ENCODE measurements around the gene PRKG1. TPM values are rescaled to one million over a fixed set of nuclear protein-coding genes. Genes with fewer than 3 reads are reported as not detected.
"Not testable (repeated sequence)": the region's sequence is repeated elsewhere in the genome, so short reads cannot be mapped to it uniquely, and the experiment has no call there.

PRKG1 gene
- total RNA-seq, 2 experiments from 2014 or later, result not detected

DNA sequence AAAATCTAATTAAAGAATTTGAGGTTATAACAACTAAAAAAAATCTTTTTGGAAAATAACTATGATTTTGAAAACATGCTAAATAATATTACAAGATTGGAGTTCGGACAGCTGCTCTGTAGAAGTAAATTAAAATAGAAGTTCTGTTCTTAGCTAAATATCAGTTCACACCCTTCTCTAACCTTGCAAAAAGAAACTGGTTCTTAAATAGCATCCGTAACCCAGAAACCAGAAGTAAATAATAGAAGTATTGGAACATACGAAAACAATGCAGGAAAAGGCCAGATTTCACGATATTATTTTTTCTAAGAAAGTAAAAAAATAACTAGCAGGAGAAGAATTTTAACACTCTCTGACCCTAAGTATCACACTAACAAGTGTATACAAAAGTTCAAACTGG is 164.7 kb downstream of the PRKG1 start:
- ChIA-PET CTCF (interaction anchor here (0.8 kb wide), 1 partner anchor 10 kb away, joined by 6 read pairs; no protein-coding TSS in a partner anchor), POLR2A (no interaction called here)
- no peaks in the 10 kb centered on the region for H3K27me3 Mint-ChIP-seq
- no peaks in the 10 kb centered on the region for H3K9me3 Mint-ChIP-seq
- no peak overlapping the region for H3K27ac Mint-ChIP-seq
- no peak for DNase-seq
- no peaks in the 10 kb centered on the region for H3K4me1 Mint-ChIP-seq
- no peak overlapping the region for H3K4me3 Mint-ChIP-seq
- H3K36me3 Mint-ChIP-seq (ENCODE audit: low read depth), result no peaks in the 10 kb centered on the region

DNA sequence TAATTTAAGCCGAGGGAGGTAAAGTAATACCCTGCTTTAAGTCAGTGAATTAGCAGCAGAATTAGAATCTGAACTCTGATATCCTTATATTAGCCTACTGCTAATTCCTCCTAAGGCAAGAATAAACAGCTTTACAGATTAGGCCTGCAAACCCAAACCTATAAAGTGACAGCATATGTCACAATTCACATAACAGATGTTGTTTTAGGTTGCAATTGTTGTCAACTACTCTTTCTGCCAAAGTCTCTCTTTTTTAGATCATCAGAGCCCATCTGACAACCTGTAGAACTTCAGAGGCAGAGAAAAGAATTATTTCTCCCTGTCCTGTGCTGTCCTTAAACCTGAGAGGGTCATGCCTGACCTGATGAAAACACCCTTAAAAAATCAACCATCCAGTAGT is 167.2 kb downstream of the PRKG1 start:
- ChIA-PET POLR2A (no interaction called here), CTCF (interaction anchor here (0.6 kb wide), 1 partner anchor 11 kb away, joined by 3 read pairs; no protein-coding TSS in a partner anchor)
- H3K4me1 Mint-ChIP-seq, result no peaks in the 10 kb centered on the region
- H3K27me3 Mint-ChIP-seq, result no peaks in the 10 kb centered on the region
- no peak overlapping the region for H3K27ac Mint-ChIP-seq
- DNase-seq, result no peak
- H3K4me3 Mint-ChIP-seq, result no peak overlapping the region
- H3K9me3 Mint-ChIP-seq, result no peaks in the 10 kb centered on the region
- H3K36me3 Mint-ChIP-seq (ENCODE audit: low read depth), result no peaks in the 10 kb centered on the region

DNA sequence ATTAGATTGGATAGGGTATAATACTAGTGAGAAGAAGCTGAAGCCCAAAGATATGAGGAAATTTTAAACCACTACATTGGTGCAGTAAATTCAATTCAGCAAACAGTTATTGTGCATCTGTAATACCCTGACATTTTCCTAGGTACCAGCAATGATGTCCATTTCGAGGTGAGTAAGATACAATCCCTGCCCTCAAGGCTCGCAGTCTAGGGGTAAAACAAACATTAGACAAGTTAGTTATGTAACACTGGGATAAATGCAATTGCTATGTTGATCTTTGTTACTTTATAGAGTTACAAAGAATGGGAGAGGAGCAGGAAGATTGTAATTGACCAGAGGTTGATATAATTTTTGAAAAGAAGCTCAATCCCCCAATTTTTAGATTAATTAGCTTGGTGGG is 168.1 kb downstream of the PRKG1 start:
- Mint-ChIP-seq H3K9me3 (no peaks in the 10 kb centered on the region), H3K27ac (no peak overlapping the region), H3K36me3 (ENCODE audit: low read depth) (no peaks in the 10 kb centered on the region), H3K4me3 (no peak overlapping the region), H3K4me1 (no peaks in the 10 kb centered on the region), H3K27me3 (no peaks in the 10 kb centered on the region)
- POLR2A ChIA-PET, result no interaction called here
- CTCF ChIA-PET, result interaction anchor here (1.0 kb wide), 1 partner anchor 15 kb away, joined by 3 read pairs; no protein-coding TSS in a partner anchor
- DNase-seq, result no peak

DNA sequence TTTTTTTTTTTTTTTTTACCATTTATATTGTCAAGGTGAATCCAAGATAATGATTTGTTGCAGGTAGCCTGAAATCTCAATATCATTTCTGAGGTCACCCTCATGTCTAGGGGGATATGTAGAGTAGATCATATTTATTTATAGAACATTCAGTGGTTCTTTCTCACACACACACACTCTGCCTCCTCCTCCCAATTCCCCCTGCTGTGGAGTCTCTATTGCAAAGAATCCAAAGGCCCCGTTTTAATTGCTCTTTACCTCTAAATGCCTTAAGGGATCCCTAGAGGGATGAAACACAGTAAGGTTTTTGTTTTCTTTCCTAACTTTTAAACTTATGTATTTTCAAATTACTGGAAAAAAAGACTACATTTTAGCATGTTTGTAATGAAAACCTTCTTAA is 170.0 kb downstream of the PRKG1 start:
- no peaks in the 10 kb centered on the region for H3K36me3 Mint-ChIP-seq (ENCODE audit: low read depth)
- no peaks in the 10 kb centered on the region for H3K27me3 Mint-ChIP-seq
- CTCF ChIA-PET, result no interaction called here
- no peaks in the 10 kb centered on the region for H3K9me3 Mint-ChIP-seq
- no peak overlapping the region for H3K4me3 Mint-ChIP-seq
- DNase-seq, result no peak
- no peak overlapping the region for H3K27ac Mint-ChIP-seq
- POLR2A ChIA-PET, result no interaction called here
- no peaks in the 10 kb centered on the region for H3K4me1 Mint-ChIP-seq

DNA sequence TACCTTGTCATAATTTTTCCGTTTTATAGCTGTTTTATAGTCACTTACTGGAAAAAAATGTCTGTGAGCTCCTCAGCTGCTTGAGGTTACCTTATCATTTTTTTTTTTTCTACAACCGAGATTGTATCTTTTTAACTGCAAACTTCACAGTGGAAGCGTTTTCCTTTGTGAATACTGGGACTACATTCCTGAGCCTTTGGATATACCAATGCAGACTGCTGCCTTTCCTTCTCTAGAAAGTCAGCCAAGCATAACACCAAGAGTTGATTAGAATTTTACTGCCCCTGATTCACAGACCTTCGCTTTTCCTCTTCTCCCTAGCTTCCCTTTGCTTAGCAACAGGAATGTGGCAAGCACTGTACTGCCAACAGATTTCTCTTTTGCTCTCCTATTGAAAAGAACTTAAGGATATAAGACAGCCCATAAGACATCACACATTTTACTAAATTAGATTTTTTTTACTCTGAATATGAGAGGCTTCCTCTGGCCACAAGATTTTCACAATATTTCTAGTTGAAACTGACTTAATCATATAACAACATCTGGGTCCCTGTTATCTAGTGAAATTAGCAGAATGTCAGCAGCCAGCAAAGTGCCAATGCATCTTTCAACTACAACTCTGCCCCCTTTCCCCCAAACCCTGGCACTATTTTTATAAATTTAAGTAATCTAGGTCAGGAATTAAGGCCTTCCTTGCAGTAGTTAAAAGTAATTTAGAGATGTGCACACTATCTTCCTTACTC is 170.6 kb downstream of the PRKG1 start:
- Mint-ChIP-seq H3K9me3 (no peaks in the 10 kb centered on the region), H3K27me3 (no peaks in the 10 kb centered on the region), H3K4me1 (no peaks in the 10 kb centered on the region), H3K27ac (no peak overlapping the region), H3K4me3 (no peak overlapping the region), H3K36me3 (ENCODE audit: low read depth) (no peaks in the 10 kb centered on the region)
- DNase-seq, result no peak
- ChIA-PET CTCF (no interaction called here), POLR2A (no interaction called here)

DNA sequence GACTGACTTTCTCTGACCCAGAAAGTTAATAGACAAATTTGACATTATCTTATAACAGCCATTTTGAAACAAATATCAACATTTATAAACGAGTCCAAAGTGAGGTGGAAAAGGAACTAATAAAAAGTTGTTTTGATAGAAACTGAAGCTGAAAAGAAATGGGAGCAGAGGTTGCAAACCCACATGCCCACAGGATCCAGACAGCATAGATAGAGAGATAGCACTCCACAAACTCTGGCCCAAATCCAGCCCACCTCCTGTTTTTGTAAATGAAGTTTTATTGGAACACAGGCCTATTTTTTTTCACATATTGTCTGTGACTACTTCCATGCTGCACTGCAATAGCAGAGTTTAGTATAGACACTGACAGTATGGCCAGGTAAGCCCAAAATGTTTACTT is 171.9 kb downstream of the PRKG1 start:
- Mint-ChIP-seq H3K36me3 (ENCODE audit: low read depth) (no peaks in the 10 kb centered on the region), H3K27ac (no peak overlapping the region), H3K9me3 (no peaks in the 10 kb centered on the region), H3K4me3 (no peak overlapping the region), H3K27me3 (no peaks in the 10 kb centered on the region), H3K4me1 (no peaks in the 10 kb centered on the region)
- ChIA-PET POLR2A (no interaction called here), CTCF (no interaction called here)
- DNase-seq, result no peak

DNA sequence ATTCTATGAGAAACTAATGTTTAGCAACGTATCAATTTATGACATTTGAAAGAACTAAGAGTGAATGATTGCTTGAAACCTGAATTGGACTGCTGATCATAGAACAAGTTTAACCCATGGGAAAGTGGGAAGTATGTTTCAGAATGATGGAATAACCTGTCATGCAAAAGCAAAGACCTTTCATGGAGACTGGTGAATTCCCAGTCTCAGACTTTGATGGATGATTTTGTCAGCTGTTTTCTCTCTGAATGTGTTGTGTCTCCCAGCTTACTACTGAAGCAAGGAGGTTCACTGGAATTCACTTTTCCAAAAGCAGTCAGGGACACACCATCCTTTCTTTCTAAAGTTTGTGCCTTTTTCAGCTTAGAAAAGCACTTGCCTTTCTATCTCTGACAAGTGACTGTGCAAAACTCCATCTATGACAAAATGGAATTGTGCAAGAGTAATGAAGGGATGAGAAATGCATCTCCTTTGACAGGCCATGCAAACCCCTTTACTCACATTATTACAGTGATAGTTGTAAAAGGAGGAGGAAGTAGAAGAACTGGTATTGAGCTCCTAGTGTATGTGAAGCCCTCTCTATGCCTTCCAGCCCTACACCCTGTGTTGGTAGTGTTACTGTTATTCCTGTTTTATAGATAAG is 176.1 kb downstream of the PRKG1 start:
- POLR2A ChIA-PET, result no interaction called here
- no peaks in the 10 kb centered on the region for H3K27me3 Mint-ChIP-seq
- no peak for DNase-seq
- CTCF ChIA-PET, result no interaction called here
- no peaks in the 10 kb centered on the region for H3K36me3 Mint-ChIP-seq (ENCODE audit: low read depth)
- no peaks in the 10 kb centered on the region for H3K4me1 Mint-ChIP-seq
- H3K27ac Mint-ChIP-seq, result no peak overlapping the region
- H3K9me3 Mint-ChIP-seq, result no peaks in the 10 kb centered on the region
- H3K4me3 Mint-ChIP-seq, result no peak overlapping the region

DNA sequence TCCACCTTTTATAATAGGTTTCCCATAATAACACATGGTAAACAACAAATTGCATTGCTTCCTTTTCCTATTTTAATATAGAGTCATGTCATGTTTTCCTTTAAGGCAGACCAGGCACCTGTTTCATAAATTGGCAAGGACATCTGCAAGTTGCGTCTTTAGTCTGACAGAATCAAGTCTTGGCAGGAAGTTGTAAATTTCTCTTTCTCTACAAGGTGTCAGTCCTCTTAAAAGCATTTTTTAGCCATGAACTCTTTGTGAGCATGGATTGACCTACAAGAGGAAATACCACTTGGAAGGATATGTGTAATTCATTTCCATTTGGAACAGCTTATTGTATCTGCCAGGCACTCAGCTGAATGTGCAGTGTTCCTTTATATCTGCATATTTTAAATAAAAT is 176.8 kb downstream of the PRKG1 start:
- H3K4me1 Mint-ChIP-seq, result no peaks in the 10 kb centered on the region
- ChIA-PET CTCF (no interaction called here), POLR2A (no interaction called here)
- H3K9me3 Mint-ChIP-seq, result no peaks in the 10 kb centered on the region
- DNase-seq, result no peak
- no peak overlapping the region for H3K27ac Mint-ChIP-seq
- H3K27me3 Mint-ChIP-seq, result no peaks in the 10 kb centered on the region
- no peak overlapping the region for H3K4me3 Mint-ChIP-seq
- H3K36me3 Mint-ChIP-seq (ENCODE audit: low read depth), result no peaks in the 10 kb centered on the region

DNA sequence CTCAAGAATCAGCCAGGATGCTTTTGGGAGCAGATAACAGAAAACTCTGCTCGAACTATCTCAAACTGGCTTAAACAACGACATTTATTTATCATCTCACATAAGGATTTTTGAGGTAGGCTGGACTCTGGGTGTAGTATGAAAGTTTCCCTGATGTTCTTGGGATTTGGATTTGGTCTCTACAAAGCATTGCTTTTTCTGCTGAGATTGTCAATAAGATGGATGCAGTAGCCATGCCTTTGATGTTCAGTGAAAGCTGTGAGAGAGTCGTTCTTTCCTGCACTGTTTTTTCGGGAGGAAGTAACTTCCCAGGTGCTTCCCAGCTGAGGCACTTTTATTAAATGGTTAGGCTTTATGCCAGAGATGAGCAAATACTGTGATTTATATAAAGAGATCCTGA is 181.1 kb downstream of the PRKG1 start:
- Mint-ChIP-seq H3K4me3 (no peak overlapping the region), H3K4me1 (no peaks in the 10 kb centered on the region), H3K36me3 (ENCODE audit: low read depth) (no peaks in the 10 kb centered on the region), H3K27me3 (no peaks in the 10 kb centered on the region), H3K9me3 (no peaks in the 10 kb centered on the region), H3K27ac (no peak overlapping the region)
- no peak for DNase-seq
- ChIA-PET CTCF (no interaction called here), POLR2A (no interaction called here)

DNA sequence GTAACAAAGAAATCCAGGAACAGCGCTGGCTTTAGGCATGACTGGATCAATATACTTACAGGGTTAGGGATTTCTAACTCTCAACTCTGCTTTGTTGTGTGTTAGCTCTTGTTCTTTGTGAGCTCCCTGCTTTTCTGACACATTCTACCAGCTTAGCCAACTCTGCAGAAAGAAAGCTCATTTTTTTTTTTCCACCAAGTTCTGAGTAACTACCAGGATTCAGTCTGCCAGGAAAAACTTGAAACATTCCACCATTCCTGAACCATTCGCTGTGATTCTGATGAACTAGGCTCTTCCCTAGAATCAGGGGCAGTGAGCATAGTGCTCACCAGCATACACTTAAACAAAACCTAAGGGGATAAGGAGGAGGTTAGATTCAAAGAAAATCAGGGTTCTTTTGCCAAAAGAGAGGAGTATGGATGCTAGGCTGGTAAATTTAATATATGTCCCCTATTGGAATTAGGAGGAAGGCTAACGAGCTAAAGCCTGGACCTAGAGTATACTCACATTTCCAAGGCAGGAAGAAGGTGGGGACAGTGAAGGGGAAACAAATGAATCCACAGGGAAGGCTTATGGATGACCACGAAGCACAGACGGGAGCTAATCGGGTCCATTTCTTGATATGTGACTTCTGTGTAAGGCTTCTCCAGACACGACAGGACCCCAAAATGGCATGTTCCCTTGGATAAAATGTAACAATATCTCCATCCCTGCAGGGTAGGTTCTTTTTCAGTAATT is 183.4 kb downstream of the PRKG1 start:
- CTCF ChIA-PET, result interaction anchor here (1.2 kb wide), 1 partner anchor 15 kb away, joined by 3 read pairs; no protein-coding TSS in a partner anchor
- Mint-ChIP-seq H3K27me3 (no peaks in the 10 kb centered on the region), H3K9me3 (no peaks in the 10 kb centered on the region), H3K36me3 (ENCODE audit: low read depth) (no peaks in the 10 kb centered on the region), H3K4me1 (no peaks in the 10 kb centered on the region), H3K4me3 (no peak overlapping the region), H3K27ac (no peak overlapping the region)
- no peak for DNase-seq
- POLR2A ChIA-PET, result no interaction called here

DNA sequence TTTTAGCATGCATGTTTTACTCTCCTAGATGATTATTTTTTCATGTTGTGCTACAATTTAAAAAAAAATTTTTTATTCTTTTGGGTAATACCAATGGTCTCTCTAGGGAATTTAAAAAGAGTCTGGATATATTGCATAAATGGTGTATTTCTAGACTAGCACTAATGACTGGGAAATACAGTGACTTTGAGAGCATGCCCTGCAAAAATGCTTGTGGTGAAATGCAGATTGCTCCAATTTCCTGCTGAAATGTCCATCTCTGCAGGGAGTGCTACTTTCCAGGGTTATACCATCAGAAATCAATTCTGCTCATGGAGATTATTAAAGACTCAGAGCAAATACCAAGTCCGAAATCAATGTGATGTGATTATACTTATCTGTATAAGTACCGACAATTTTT is 186.1 kb downstream of the PRKG1 start:
- Mint-ChIP-seq H3K4me3 (no peak overlapping the region), H3K9me3 (no peaks in the 10 kb centered on the region), H3K27ac (no peak overlapping the region), H3K4me1 (no peaks in the 10 kb centered on the region), H3K36me3 (ENCODE audit: low read depth) (no peaks in the 10 kb centered on the region), H3K27me3 (no peaks in the 10 kb centered on the region)
- CTCF ChIA-PET, result no interaction called here
- DNase-seq, result no peak
- POLR2A ChIA-PET, result no interaction called here

DNA sequence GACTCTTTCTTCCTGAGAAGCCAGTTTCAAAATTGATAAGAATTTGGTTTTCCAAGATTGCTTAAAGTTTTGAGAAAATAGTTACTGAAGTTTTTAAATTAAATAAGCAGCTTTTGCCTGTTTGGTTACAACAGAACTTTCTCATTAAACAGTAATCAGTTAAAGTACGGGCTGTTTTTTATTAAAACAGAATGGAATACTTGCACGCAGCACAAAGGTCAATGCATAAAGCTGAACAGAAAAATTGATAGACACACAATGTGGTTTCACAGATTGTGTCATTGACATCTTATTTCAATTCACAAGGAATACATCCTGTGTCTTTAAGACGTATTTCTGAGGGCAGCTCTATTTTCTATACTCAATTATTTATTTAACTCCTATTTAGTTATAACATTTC is 192.2 kb downstream of the PRKG1 start:
- H3K27ac Mint-ChIP-seq, result no peak overlapping the region
- H3K4me3 Mint-ChIP-seq, result no peak overlapping the region
- CTCF ChIA-PET, result no interaction called here
- POLR2A ChIA-PET, result no interaction called here
- H3K4me1 Mint-ChIP-seq, result no peaks in the 10 kb centered on the region
- DNase-seq, result no peak
- no peaks in the 10 kb centered on the region for H3K27me3 Mint-ChIP-seq
- H3K36me3 Mint-ChIP-seq (ENCODE audit: low read depth), result no peaks in the 10 kb centered on the region
- H3K9me3 Mint-ChIP-seq, result no peaks in the 10 kb centered on the region

DNA sequence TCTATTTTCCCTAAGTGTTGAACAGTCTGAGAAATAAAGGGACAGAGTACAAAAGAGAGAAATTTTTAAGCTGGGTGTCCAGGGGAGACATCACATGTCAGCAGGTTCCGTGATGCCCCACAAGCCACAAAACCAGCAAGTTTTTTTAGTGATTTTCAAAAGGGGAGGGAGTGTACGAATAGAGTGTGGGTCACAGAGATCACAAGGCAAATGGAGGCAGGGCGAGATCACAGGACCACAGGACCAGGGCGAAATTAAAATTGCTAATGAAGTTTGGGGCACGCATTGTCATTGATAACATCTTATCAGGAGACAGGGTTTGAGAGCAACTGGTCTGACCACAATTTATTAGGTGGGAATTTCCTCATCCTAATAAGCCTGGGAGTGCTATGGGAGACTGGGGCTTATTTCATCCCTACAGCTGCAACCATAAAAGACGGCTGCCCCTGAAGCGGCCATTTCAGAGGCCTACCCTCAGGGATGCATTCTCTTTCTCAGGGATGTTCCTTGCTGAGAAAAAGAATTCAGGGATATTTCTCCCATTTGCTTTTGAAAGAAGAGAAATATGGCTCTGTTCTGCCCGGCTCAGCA is 193.8 kb downstream of the PRKG1 start:
- H3K4me3 Mint-ChIP-seq, DNase-seq: not testable (repeated sequence)

More for the DNA sequence above, 193.8 kb downstream of the PRKG1 start:
- H3K27ac Mint-ChIP-seq; H3K9me3 Mint-ChIP-seq; H3K4me1 Mint-ChIP-seq; H3K36me3 Mint-ChIP-seq (ENCODE audit: low read depth); H3K27me3 Mint-ChIP-seq; POLR2A ChIA-PET; CTCF ChIA-PET: not testable (repeated sequence)

Data from activated CD4-positive, alpha-beta T cell treated with anti-CD3 and anti-CD28 coated beads, Interleukin-2, amount 10 ng/mL, durations not matched to agents 7 days and 5 days (primary cell).